Measurements from ENCODE around the gene MED31.

- TF ChIP-seq SP1 (IDR thresholded peaks at IDR 0.05) (no peak), SP1 (CRISPR knock-in tag; IDR thresholded peaks at IDR 0.05) (no peak), CTCF (CRISPR knock-in tag; IDR thresholded peaks at IDR 0.05) (no peak), ZFP36 (IDR thresholded peaks at IDR 0.05; ENCODE audit: borderline replicate concordance, low read depth, low read length, partially characterized antibody) (no peak), LBX2 (CRISPR knock-in tag; IDR thresholded peaks at IDR 0.05; ENCODE audit: borderline replicate concordance) (no peak), ZNF468 (CRISPR knock-in tag; IDR thresholded peaks at IDR 0.05) (no peak), KLF16 (CRISPR knock-in tag; IDR thresholded peaks at IDR 0.05) (no peak), NBN (conservative IDR thresholded peaks at IDR 0.05) (no peak), NAIF1 (CRISPR knock-in tag; IDR thresholded peaks at IDR 0.05; ENCODE audit: borderline replicate concordance) (no peak), TCF12 (IDR thresholded peaks at IDR 0.05) (no peak), TCF12 (CRISPR knock-in tag; IDR thresholded peaks at IDR 0.05) (no peak), PPARG (CRISPR knock-in tag; conservative IDR thresholded peaks at IDR 0.05) (no peak), ATF1 (CRISPR knock-in tag; IDR thresholded peaks at IDR 0.05) (no peak), CEBPB (IDR thresholded peaks at IDR 0.05; ENCODE audit: borderline replicate concordance, low read depth, low read length) (no peak)
Measured at GRCh38 chr17:6627019-6627418, 24.4 kb downstream of the MED31 start.

All from HepG2 (cell line).